Fibroblast of lung (primary cell): ENCODE measurements around the gene TESMIN. TPM values are rescaled to one million over a fixed set of nuclear protein-coding genes. Genes with fewer than 3 reads are reported as not detected.

Experiments
- DNase-seq, 2 donors: peaks; one replicate each; pipeline versions ENCODE4 v3.0.0 to v3.0.0-alpha.2; 2010; ENCODE audit warnings: low read depth in 2 of 2
- H2AFZ ChIP-seq: 2 replicates; pipeline ENCODE4 v1.5.1; 2012; ENCODE audit warnings: low read length, control low read depth, inconsistent platforms
- H3K27ac ChIP-seq: 2 replicates; pipeline ENCODE4 v1.5.1; 2011; ENCODE audit warnings: low read length, control low read depth; ENCODE audit not compliant: insufficient read depth
- H3K27me3 ChIP-seq: 2 replicates; pipeline ENCODE4 v1.5.1; 2011; ENCODE audit warnings: mild to moderate bottlenecking, low read length; ENCODE audit not compliant: control insufficient read depth, insufficient read depth
- H3K36me3 ChIP-seq: 2 replicates; pipeline ENCODE4 v1.5.1; 2011; ENCODE audit warnings: low read length; ENCODE audit not compliant: control insufficient read depth, insufficient read depth
- H3K4me1 ChIP-seq: 2 replicates; pipeline ENCODE4 v1.5.1; 2011; ENCODE audit warnings: low read length; ENCODE audit not compliant: control insufficient read depth, insufficient read depth; ENCODE audit errors: extremely low read depth
- H3K4me2 ChIP-seq: 2 replicates; pipeline ENCODE4 v1.5.1; 2011; ENCODE audit warnings: low read length, control low read depth; ENCODE audit not compliant: insufficient read depth; ENCODE audit errors: extremely low read depth
- H3K4me3 ChIP-seq, 4 experiments: fragments of 200-600 bp in 1 of 4; sonication (generic) in 1 of 4; replicated peaks in 1 of 4; 2 replicates each; pipeline ENCODE4 v1.5.1; 2011 to 2016; ENCODE audit warnings: low read length in 4 of 4, low read depth in 3 of 4, mild to moderate bottlenecking in 3 of 4, control low read depth in 2 of 4, inconsistent platforms in 1 of 4, mixed read lengths in 1 of 4; ENCODE audit not compliant: insufficient read depth in 1 of 4; ENCODE audit errors: control extremely low read depth in 1 of 4
- H3K79me2 ChIP-seq: 2 replicates; pipeline ENCODE4 v1.5.1; 2012; ENCODE audit warnings: mild to moderate bottlenecking, low read length, inconsistent platforms; ENCODE audit not compliant: control insufficient read depth, insufficient read depth
- H3K9ac ChIP-seq: 2 replicates; pipeline ENCODE4 v1.5.1; 2011; ENCODE audit warnings: mild to moderate bottlenecking, low read length, control low read depth; ENCODE audit not compliant: insufficient read depth
- H3K9me3 ChIP-seq: 2 replicates; pipeline ENCODE4 v1.5.1; 2012; ENCODE audit warnings: low read depth, low read length; ENCODE audit not compliant: control insufficient read depth, insufficient read depth
- H4K20me1 ChIP-seq: 2 replicates; pipeline ENCODE4 v1.5.1; 2011; ENCODE audit warnings: low read length; ENCODE audit not compliant: control insufficient read depth, insufficient read depth; ENCODE audit errors: extremely low read depth
- EZH2 ChIP-seq: IDR thresholded peaks from 2 replicates; pipeline ENCODE4 v1.5.1; 2012; ENCODE audit warnings: low read length, control low read depth, mild to moderate bottlenecking; ENCODE audit errors: missing control alignments
- polyA plus RNA-seq, 2 donors: library from polyadenylated mRNA; depleted of rRNA in 1 of 2; stranded (reverse) in 1 of 2; unstranded in 1 of 2; fragments of >200 nt; gene quantifications; 2 replicates each; pipeline ENCODE4 v1.2.1, GENCODE V29; 2011 to 2012; ENCODE audit warnings: missing spikeins in 1 of 2
- total RNA-seq: library from RNA; depleted of rRNA; stranded (reverse); fragments of >200 nt; gene quantifications from 2 replicates; pipeline ENCODE4 v1.2.1, GENCODE V29; 2014
- TF ChIP-seq, protein P1 (sequence below), 2 donors: IDR thresholded peaks in 1 of 2; conservative IDR thresholded peaks in 1 of 2; 1 replicate in 1 of 2; 2 replicates in 1 of 2; pipeline ENCODE4 v1.5.1; 2011 to 2012; ENCODE audit warnings: low read length in 2 of 2, control low read depth in 1 of 2, inconsistent platforms in 1 of 2, low read depth in 1 of 2, mild to moderate bottlenecking in 1 of 2

The TESMIN gene
- total and polyA plus RNA-seq, 2 donors (not counting 1 experiment from before 2014, with no cell fraction given): 0.70 to 2.0 TPM

GRCh38 chr11:68682531-68682961 is 68.8 kb downstream of the TESMIN start:
- no peak overlapping the region for H3K27ac ChIP-seq
- H3K9ac ChIP-seq: no peak overlapping the region
- H4K20me1 ChIP-seq: no peaks in the 10 kb centered on the region
- no peaks in the 10 kb centered on the region for H3K4me1 ChIP-seq
- H3K9me3 ChIP-seq: no peaks in the 10 kb centered on the region
- H3K27me3 ChIP-seq: peaks cover 10% of the 10 kb centered on the region
- no peaks in the 10 kb centered on the region for H3K79me2 ChIP-seq
- H3K4me3 ChIP-seq: no peak overlapping the region
- TF ChIP-seq EZH2: no peak
- TF ChIP-seq, protein P1, sequence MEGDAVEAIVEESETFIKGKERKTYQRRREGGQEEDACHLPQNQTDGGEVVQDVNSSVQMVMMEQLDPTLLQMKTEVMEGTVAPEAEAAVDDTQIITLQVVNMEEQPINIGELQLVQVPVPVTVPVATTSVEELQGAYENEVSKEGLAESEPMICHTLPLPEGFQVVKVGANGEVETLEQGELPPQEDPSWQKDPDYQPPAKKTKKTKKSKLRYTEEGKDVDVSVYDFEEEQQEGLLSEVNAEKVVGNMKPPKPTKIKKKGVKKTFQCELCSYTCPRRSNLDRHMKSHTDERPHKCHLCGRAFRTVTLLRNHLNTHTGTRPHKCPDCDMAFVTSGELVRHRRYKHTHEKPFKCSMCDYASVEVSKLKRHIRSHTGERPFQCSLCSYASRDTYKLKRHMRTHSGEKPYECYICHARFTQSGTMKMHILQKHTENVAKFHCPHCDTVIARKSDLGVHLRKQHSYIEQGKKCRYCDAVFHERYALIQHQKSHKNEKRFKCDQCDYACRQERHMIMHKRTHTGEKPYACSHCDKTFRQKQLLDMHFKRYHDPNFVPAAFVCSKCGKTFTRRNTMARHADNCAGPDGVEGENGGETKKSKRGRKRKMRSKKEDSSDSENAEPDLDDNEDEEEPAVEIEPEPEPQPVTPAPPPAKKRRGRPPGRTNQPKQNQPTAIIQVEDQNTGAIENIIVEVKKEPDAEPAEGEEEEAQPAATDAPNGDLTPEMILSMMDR (conservative IDR thresholded peaks at IDR 0.05 in 1 of 2, IDR thresholded peaks at IDR 0.05 in 1 of 2; ENCODE audit: low read depth in 1 of 2, low read length in 2 of 2): no peak
- no peak overlapping the region for H2AFZ ChIP-seq
- H3K36me3 ChIP-seq: no peaks in the 10 kb centered on the region
- no peak overlapping the region for H3K4me2 ChIP-seq
- no peak for DNase-seq

DNA sequence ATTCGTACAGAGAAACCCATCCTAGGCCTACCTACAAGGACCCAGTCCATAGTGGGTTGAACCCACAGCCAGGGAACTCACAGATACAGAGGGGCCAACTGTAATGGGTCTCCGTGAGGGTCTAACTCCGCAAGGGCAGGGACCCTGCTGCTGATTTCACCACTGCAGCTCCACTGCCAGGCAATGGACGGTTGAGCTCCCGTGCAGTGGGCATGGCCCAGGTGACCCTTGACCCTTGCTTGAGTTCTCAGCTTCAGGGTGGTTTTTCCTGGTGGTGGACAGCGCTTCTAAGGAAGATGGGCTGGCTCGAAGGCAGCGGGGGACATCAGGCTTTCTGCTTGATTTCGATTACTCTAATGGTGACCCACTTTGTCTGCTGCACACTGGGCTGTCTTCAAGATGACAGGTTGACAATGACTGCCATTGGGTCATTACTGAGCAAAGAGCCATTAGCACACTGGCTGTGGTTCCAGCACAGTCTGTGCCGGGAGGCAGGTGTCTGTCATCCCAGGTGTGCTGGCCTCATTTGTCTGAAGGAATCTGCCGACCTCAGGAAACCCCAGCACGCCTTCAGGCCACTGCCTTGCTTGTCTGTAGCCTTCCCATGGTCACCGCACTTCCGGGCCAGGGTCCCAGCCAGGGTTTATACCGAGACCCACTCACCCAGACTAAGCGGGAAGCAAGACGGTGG is 70.6 kb downstream of the TESMIN start:
- TF ChIP-seq EZH2: no peak
- TF ChIP-seq, protein P1 (conservative IDR thresholded peaks at IDR 0.05 in 1 of 2, IDR thresholded peaks at IDR 0.05 in 1 of 2; ENCODE audit: low read depth in 1 of 2, low read length in 2 of 2): no peak
- peaks cover 3% of the 10 kb centered on the region for H3K4me1 ChIP-seq
- no peaks in the 10 kb centered on the region for H4K20me1 ChIP-seq
- H3K4me3 ChIP-seq: no peak overlapping the region
- no peak overlapping the region for H3K9ac ChIP-seq
- DNase-seq: no peak
- no peaks in the 10 kb centered on the region for H3K9me3 ChIP-seq
- no peaks in the 10 kb centered on the region for H3K36me3 ChIP-seq
- H2AFZ ChIP-seq: no peak overlapping the region
- H3K79me2 ChIP-seq: no peaks in the 10 kb centered on the region
- no peak overlapping the region for H3K27ac ChIP-seq
- peaks cover 10% of the 10 kb centered on the region for H3K27me3 ChIP-seq
- H3K4me2 ChIP-seq: no peak overlapping the region

DNA sequence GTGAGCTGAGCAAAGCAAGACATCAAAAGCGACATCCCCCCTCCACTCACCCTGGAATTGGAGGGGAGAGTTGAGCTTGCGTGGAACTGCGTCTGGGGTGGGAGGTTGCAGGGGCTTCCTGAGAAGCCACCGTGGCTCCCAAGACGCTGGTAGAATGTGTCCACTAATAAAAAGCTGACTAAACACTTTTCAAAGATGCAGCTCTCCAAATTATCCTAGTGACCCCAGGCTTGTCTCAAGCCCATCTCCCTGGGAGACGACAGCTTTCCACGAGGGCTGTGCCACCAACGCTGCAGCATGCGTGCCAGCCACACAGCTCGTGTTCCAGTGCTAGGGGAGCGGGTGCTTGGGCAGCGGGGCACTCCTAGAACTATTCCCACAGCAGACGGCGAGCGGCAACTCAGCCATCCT is 73.3 kb downstream of the TESMIN start:
- H3K4me2 ChIP-seq: no peak overlapping the region
- no peaks in the 10 kb centered on the region for H3K27me3 ChIP-seq
- H2AFZ ChIP-seq: no peak overlapping the region
- no peak overlapping the region for H3K4me3 ChIP-seq
- no peak for DNase-seq
- no peaks in the 10 kb centered on the region for H4K20me1 ChIP-seq
- H3K9me3 ChIP-seq: no peaks in the 10 kb centered on the region
- H3K36me3 ChIP-seq: no peaks in the 10 kb centered on the region
- no peak for TF ChIP-seq EZH2
- TF ChIP-seq, protein P1 (conservative IDR thresholded peaks at IDR 0.05 in 1 of 2, IDR thresholded peaks at IDR 0.05 in 1 of 2; ENCODE audit: low read depth in 1 of 2, low read length in 2 of 2): no peak
- H3K79me2 ChIP-seq: no peaks in the 10 kb centered on the region
- H3K9ac ChIP-seq: no peak overlapping the region
- no peak overlapping the region for H3K27ac ChIP-seq
- H3K4me1 ChIP-seq: peaks cover 3% of the 10 kb centered on the region
